ENCODE measurements around the gene SSBP2.

DNA sequence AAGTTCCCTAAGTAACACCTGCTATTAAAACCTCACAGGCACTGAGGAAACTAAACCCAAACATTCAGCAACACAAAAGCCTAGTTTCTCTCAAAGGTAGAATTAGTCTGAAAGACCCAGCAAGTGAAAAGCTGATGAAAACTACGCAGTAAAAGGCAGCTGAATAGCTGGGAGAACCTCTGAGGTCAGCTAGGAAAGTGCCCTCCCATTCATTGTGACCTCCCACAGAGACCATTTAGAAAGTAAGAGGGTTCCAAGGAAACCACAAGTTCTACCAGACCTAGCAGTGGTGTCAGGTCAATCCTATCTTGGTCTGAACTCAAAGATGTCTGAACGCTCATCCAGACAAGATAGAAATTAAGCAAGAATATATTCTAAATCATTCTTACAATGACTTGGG, 144.7 kb downstream of the SSBP2 start:
- TF ChIP-seq POLR2A (IDR thresholded peaks at IDR 0.05) (no peak), CTCF (IDR thresholded peaks at IDR 0.05) (no peak)
